ENCODE data around the gene ECHS1.
A peak's percentile ranks its signal among the peaks of the same experiment; 100 is the strongest.

ECHS1 gene

GRCh38 chr10:133405844-133406527 lies 32.8 kb upstream of the ECHS1 start:
- H3K4me3 ChIP-seq (ENCODE audit: low read depth, low read length), result no peak overlapping the region
- peak; percentile 12 for DNase-seq (ENCODE audit: low read depth)
- in situ Hi-C loops (cut with HindIII; ENCODE audit: low sequenced_read_pairs), result no loop called here
- no peak for TF ChIP-seq CTCF (IDR thresholded peaks at IDR 0.05; ENCODE audit: low read depth, low read length, missing control alignments)

- in situ Hi-C loops (cut with HindIII; ENCODE audit: low sequenced_read_pairs), result no loop called here
- TF ChIP-seq CTCF (IDR thresholded peaks at IDR 0.05; ENCODE audit: low read depth, low read length, missing control alignments), result no peak
- no peak for DNase-seq (ENCODE audit: low read depth)
- H3K4me3 ChIP-seq (ENCODE audit: low read depth, low read length), result no peak overlapping the region
Measured at GRCh38 chr10:133405272-133405671, 32.1 kb upstream of the ECHS1 start.

- no peak overlapping the region for H3K4me3 ChIP-seq (ENCODE audit: low read depth, low read length)
- in situ Hi-C loops (cut with HindIII; ENCODE audit: low sequenced_read_pairs), result no loop called here
- TF ChIP-seq CTCF (IDR thresholded peaks at IDR 0.05; ENCODE audit: low read depth, low read length, missing control alignments), result no peak
- DNase-seq (ENCODE audit: low read depth), result no peak
Measured at GRCh38 chr10:133403784-133404183, 30.6 kb upstream of the ECHS1 start.

GRCh38 chr10:133403359-133403758 lies 30.2 kb upstream of the ECHS1 start:
- in situ Hi-C loops (cut with HindIII; ENCODE audit: low sequenced_read_pairs), result no loop called here

GRCh38 chr10:133401981-133402725 lies 29.0 kb upstream of the ECHS1 start:
- DNase-seq (ENCODE audit: low read depth), result no peak
- H3K4me3 ChIP-seq (ENCODE audit: low read depth, low read length), result no peak overlapping the region
- no peak for TF ChIP-seq CTCF (IDR thresholded peaks at IDR 0.05; ENCODE audit: low read depth, low read length, missing control alignments)
- in situ Hi-C loops (cut with HindIII; ENCODE audit: low sequenced_read_pairs), result no loop called here

More at GRCh38 chr10:133403359-133403758, 30.2 kb upstream of the ECHS1 start:
- no peak for DNase-seq (ENCODE audit: low read depth)
- TF ChIP-seq CTCF (IDR thresholded peaks at IDR 0.05; ENCODE audit: low read depth, low read length, missing control alignments), result no peak
- H3K4me3 ChIP-seq (ENCODE audit: low read depth, low read length), result no peak overlapping the region

- DNase-seq (ENCODE audit: low read depth), result no peak
- no peak overlapping the region for H3K4me3 ChIP-seq (ENCODE audit: low read depth, low read length)
- in situ Hi-C loops (cut with HindIII; ENCODE audit: low sequenced_read_pairs), result no loop called here
- no peak for TF ChIP-seq CTCF (IDR thresholded peaks at IDR 0.05; ENCODE audit: low read depth, low read length, missing control alignments)
Measured at GRCh38 chr10:133401500-133401899, 28.3 kb upstream of the ECHS1 start.
